Measurements from ENCODE around the gene BCLAF3.

Gene BCLAF3

GRCh38 chrX:19956923-19957322 lies 33.9 kb downstream of the BCLAF3 start:
- Histone ChIP-seq H3K4me1 (no peaks in the 10 kb centered on the region), H3K9me3 (no peaks in the 10 kb centered on the region), H3K4me3 (no peak overlapping the region), H3K36me3 (replicated peaks) (no peaks in the 10 kb centered on the region), H3K27me3 (ENCODE audit: low read depth) (no peaks in the 10 kb centered on the region)
- DNase-seq (ENCODE audit: low spot score in 2 of 2): no peak
- in situ Hi-C loops (cut with MboI; ENCODE audit: low sequenced_read_pairs): no loop called here

GRCh38 chrX:19956306-19956705 lies 34.6 kb downstream of the BCLAF3 start:
- Histone ChIP-seq H3K9me3 (no peaks in the 10 kb centered on the region), H3K4me3 (no peak overlapping the region), H3K36me3 (replicated peaks) (no peaks in the 10 kb centered on the region), H3K4me1 (no peaks in the 10 kb centered on the region), H3K27me3 (ENCODE audit: low read depth) (no peaks in the 10 kb centered on the region)
- in situ Hi-C loops (cut with MboI; ENCODE audit: low sequenced_read_pairs): no loop called here
- DNase-seq (ENCODE audit: low spot score in 2 of 2): no peak

GRCh38 chrX:19955306-19955705 lies 35.6 kb downstream of the BCLAF3 start:
- H3K9me3 ChIP-seq: no peaks in the 10 kb centered on the region
- no peak overlapping the region for H3K4me3 ChIP-seq
- no peaks in the 10 kb centered on the region for H3K4me1 ChIP-seq
- no peaks in the 10 kb centered on the region; the same call in 1 of the 2 replicates for H3K36me3 ChIP-seq (replicated peaks)
- no peak for DNase-seq (ENCODE audit: low spot score in 2 of 2)
- H3K27me3 ChIP-seq (ENCODE audit: low read depth): no peaks in the 10 kb centered on the region
- in situ Hi-C loops (cut with MboI; ENCODE audit: low sequenced_read_pairs): no loop called here

- no peak for DNase-seq (ENCODE audit: low spot score in 2 of 2)
- Histone ChIP-seq H3K4me3 (no peak overlapping the region), H3K9me3 (no peaks in the 10 kb centered on the region), H3K4me1 (no peaks in the 10 kb centered on the region), H3K27me3 (ENCODE audit: low read depth) (no peaks in the 10 kb centered on the region), H3K36me3 (replicated peaks) (no peaks in the 10 kb centered on the region; the same call in 1 of the 2 replicates)
- in situ Hi-C loops (cut with MboI; ENCODE audit: low sequenced_read_pairs): no loop called here
Observed at GRCh38 chrX:19954335-19955096, 36.3 kb downstream of the BCLAF3 start.

- Histone ChIP-seq H3K4me1 (no peaks in the 10 kb centered on the region), H3K27me3 (ENCODE audit: low read depth) (no peaks in the 10 kb centered on the region), H3K36me3 (replicated peaks) (no peaks in the 10 kb centered on the region; the same call in 1 of the 2 replicates), H3K9me3 (no peaks in the 10 kb centered on the region), H3K4me3 (no peak overlapping the region)
- DNase-seq (ENCODE audit: low spot score in 2 of 2): no peak
- in situ Hi-C loops (cut with MboI; ENCODE audit: low sequenced_read_pairs): no loop called here
Observed at GRCh38 chrX:19953145-19953544, 37.7 kb downstream of the BCLAF3 start.

GRCh38 chrX:19949340-19949739 lies 41.5 kb downstream of the BCLAF3 start:
- no peak for DNase-seq (ENCODE audit: low spot score in 2 of 2)
- no peaks in the 10 kb centered on the region for H3K4me1 ChIP-seq
- peaks cover 2% of the 10 kb centered on the region; the same call in 1 of the 2 replicates for H3K36me3 ChIP-seq (replicated peaks)
- in situ Hi-C loops (cut with MboI; ENCODE audit: low sequenced_read_pairs): no loop called here
- no peaks in the 10 kb centered on the region for H3K9me3 ChIP-seq
- no peak overlapping the region for H3K4me3 ChIP-seq
- H3K27me3 ChIP-seq (ENCODE audit: low read depth): no peaks in the 10 kb centered on the region

GRCh38 chrX:19947612-19948011 lies 43.2 kb downstream of the BCLAF3 start:
- H3K36me3 ChIP-seq (replicated peaks): peaks cover 2% of the 10 kb centered on the region; the same call in 1 of the 2 replicates
- no peaks in the 10 kb centered on the region for H3K4me1 ChIP-seq
- no peak overlapping the region for H3K4me3 ChIP-seq
- H3K9me3 ChIP-seq: no peaks in the 10 kb centered on the region
- DNase-seq (ENCODE audit: low spot score in 2 of 2): no peak
- no peaks in the 10 kb centered on the region for H3K27me3 ChIP-seq (ENCODE audit: low read depth)
- in situ Hi-C loops (cut with MboI; ENCODE audit: low sequenced_read_pairs): no loop called here

All from HAP-1 (cell line).